Stomach (tissue), 4 donors: Measurements from ENCODE around the gene SMAD9.

Experiments used
- CTCF ChIP-seq, 7 experiments: fragments of 450-650 bp in 4 of 7; fragments of 200-600 bp in 3 of 7; sonication (generic) in 3 of 7; IDR thresholded peaks; one replicate each; pipeline ENCODE4 v1.5.1; 2016 to 2019; ENCODE audit warnings: antibody characterized with exemption in 7 of 7, control low read depth in 2 of 7, mild to moderate bottlenecking in 1 of 7
- EP300 ChIP-seq: sonication (generic); formaldehyde crosslinking; IDR thresholded peaks from one replicate; pipeline ENCODE4 v1.6.1; 2017; ENCODE audit warnings: antibody characterized with exemption
- POLR2A ChIP-seq, 4 donors: fragments of 450-650 bp; IDR thresholded peaks; one replicate each; pipeline ENCODE4 v1.6.1; 2016; ENCODE audit warnings: antibody characterized with exemption in 4 of 4, control low read depth in 2 of 4, mild to moderate bottlenecking in 1 of 4, moderate library complexity in 1 of 4
- POLR2AphosphoS5 ChIP-seq, 3 donors: sonication (generic); formaldehyde crosslinking; IDR thresholded peaks; one replicate each; pipeline ENCODE4 v1.6.1; 2016; ENCODE audit warnings: antibody characterized with exemption in 3 of 3

GRCh38 chr13:36796052-36796451, 124.0 kb downstream of the SMAD9 start:
- no peak for TF ChIP-seq CTCF (IDR thresholded peaks at IDR 0.05)
- TF ChIP-seq POLR2AphosphoS5 (IDR thresholded peaks at IDR 0.05): no peak
- TF ChIP-seq POLR2A (IDR thresholded peaks at IDR 0.05): no peak
- no peak for TF ChIP-seq EP300
